Panc1 (cell line): ENCODE results near the gene RNF130. TPM values are rescaled to one million over a fixed set of nuclear protein-coding genes. Genes with fewer than 3 reads are reported as not detected.

Experiments used
- ATAC-seq: fragments of 200-7000 bp; cut with Tn5 transposase; 2 replicates; pipeline ENCODE4 v1.9.1; 2020; ENCODE audit warnings: mild to moderate bottlenecking, moderate library complexity
- BruUV-seq: library from RNA; stranded (reverse); fragments of 400-500 nt; replicated peaks from 2 replicates; lab custom pipeline; 2021; lab: Mats Ljungman, UMichigan
- CTCF ChIA-PET: fragments of 300-600 bp; sonication (Branson Sonifier 250); formaldehyde crosslinking; loops from one replicate; lab custom pipeline; 2022; ENCODE audit warnings: antibody characterized with exemption; lab: Charles Lee
- POLR2A ChIA-PET: fragments of 300-600 bp; sonication (Branson Sonifier 250); formaldehyde crosslinking; loops from one replicate; lab custom pipeline; 2022; ENCODE audit warnings: antibody characterized with exemption; lab: Charles Lee
- DNase-seq: peaks from one replicate; pipeline ENCODE4 v3.0.0-alpha.2; 2010; ENCODE audit warnings: low read depth, low spot score
- H3K27ac ChIP-seq: 2 replicates; pipeline ENCODE4 v1.5.1; 2011; ENCODE audit warnings: mild to moderate bottlenecking, low read length, inconsistent platforms
- H3K27me3 ChIP-seq: fragments of 200-500 bp; sonication (Bioruptor generic); 2 replicates; pipeline ENCODE4 v1.6.0; 2014; ENCODE audit warnings: low read length, inconsistent platforms; ENCODE audit not compliant: control insufficient read depth, insufficient read depth
- H3K36me3 ChIP-seq: fragments of 200-500 bp; sonication (Bioruptor generic); 2 replicates; pipeline ENCODE4 v1.5.1; 2014; ENCODE audit warnings: inconsistent platforms, mild to moderate bottlenecking, low read length, moderate library complexity; ENCODE audit not compliant: control insufficient read depth, insufficient read depth
- H3K4me1 ChIP-seq: 2 replicates; pipeline ENCODE4 v1.5.1; 2011; ENCODE audit warnings: inconsistent platforms, mild to moderate bottlenecking, low read length, moderate library complexity; ENCODE audit not compliant: control insufficient read depth, insufficient read depth
- H3K4me3 ChIP-seq, 2 experiments: 2 replicates each; pipeline ENCODE4 v1.5.1; 2011 to 2012; ENCODE audit warnings: low read depth in 2 of 2, low read length in 2 of 2, mild to moderate bottlenecking in 2 of 2, inconsistent platforms in 1 of 2, moderate library complexity in 1 of 2
- H3K9me3 ChIP-seq: fragments of 200-500 bp; sonication (Bioruptor generic); 2 replicates; pipeline ENCODE4 v1.5.1; 2014; ENCODE audit warnings: low read depth, mild to moderate bottlenecking, inconsistent platforms, low read length, moderate library complexity; ENCODE audit not compliant: control insufficient read depth, insufficient read depth
- CTCF ChIP-seq: fragments of 450-650 bp; IDR thresholded peaks from 2 replicates; pipeline ENCODE4 v1.5.1; 2017; ENCODE audit warnings: mild to moderate bottlenecking
- POLR2AphosphoS5 ChIP-seq: IDR thresholded peaks from 2 replicates; pipeline ENCODE4 v1.6.1; 2012; ENCODE audit warnings: mild to moderate bottlenecking, low read depth, low read length, moderate library complexity
- REST ChIP-seq, 2 experiments: IDR thresholded peaks; 2 replicates each; pipeline ENCODE4 v1.6.1; 2011 to 2012; ENCODE audit warnings: low read depth in 2 of 2, control low read depth in 1 of 2, low read length in 1 of 2, mild to moderate bottlenecking in 1 of 2, moderate library complexity in 1 of 2; ENCODE audit not compliant: insufficient read depth in 1 of 2
- SIN3A ChIP-seq: IDR thresholded peaks from 2 replicates; pipeline ENCODE4 v1.6.1; 2012; ENCODE audit warnings: low read depth, mild to moderate bottlenecking, low read length, moderate library complexity, borderline replicate concordance; ENCODE audit not compliant: insufficient read depth
- TCF7L2 ChIP-seq: IDR thresholded peaks from 2 replicates; pipeline ENCODE4 v1.6.1; 2011; ENCODE audit warnings: mild to moderate bottlenecking, low read depth, low read length, inconsistent platforms
- in situ Hi-C: cut with HindIII; loops from 2 replicates; pipeline ENCODE4 v1.10.0; 2016; ENCODE audit warnings: low sequenced_read_pairs, low pct_unique_long_range_greater_than_20kb
- intact Hi-C: fragments of 100-400 bp; cut with micrococcal nuclease; formaldehyde crosslinking; loops from one replicate; pipeline ENCODE4 v1.10.0; 2022; ENCODE audit not compliant: unreplicated experiment
- total RNA-seq: library from RNA; stranded (reverse); gene quantifications from one replicate; pipeline ENCODE4 v1.2.1, GENCODE V29; 2021; ENCODE audit not compliant: unreplicated experiment

Gene RNF130
- total RNA-seq, 1 experiment from 2014 or later, result 73.1 TPM

GRCh38 chr5:180096616-180097015 lies 25.1 kb upstream of the RNF130 start:
- no peak for TF ChIP-seq SIN3A
- TF ChIP-seq REST (IDR thresholded peaks at IDR 0.05; ENCODE audit: insufficient read depth in 1 of 2, low read depth in 2 of 2, low read length in 1 of 2), result no peak
- no peak for TF ChIP-seq TCF7L2
- no peak for TF ChIP-seq CTCF
- no peak for TF ChIP-seq POLR2AphosphoS5
- Histone ChIP-seq H3K9me3 (no peaks in the 10 kb centered on the region), H3K27ac (no peak overlapping the region), H3K36me3 (no peaks in the 10 kb centered on the region), H3K4me1 (no peaks in the 10 kb centered on the region), H3K27me3 (no peaks in the 10 kb centered on the region), H3K4me3 (no peak overlapping the region)
- ATAC-seq (no peak), DNase-seq (no peak)
- intact Hi-C loops (loop anchor here (10.0 kb wide), 1 partner anchor 242 kb away; the partner anchor contains the start of gene MRNIP), in situ Hi-C loops (no loop called here)
- POLR2A ChIA-PET, result no interaction called here
- CTCF ChIA-PET, result no interaction called here
- no TSS peak for BruUV-seq

GRCh38 chr5:180095545-180095944 lies 24.0 kb upstream of the RNF130 start:
- Histone ChIP-seq H3K36me3 (no peaks in the 10 kb centered on the region), H3K27ac (no peak overlapping the region), H3K4me1 (peaks cover 6% of the 10 kb centered on the region; the same call in 1 of the 2 replicates), H3K9me3 (no peaks in the 10 kb centered on the region), H3K4me3 (no peak overlapping the region), H3K27me3 (no peaks in the 10 kb centered on the region)
- TF ChIP-seq SIN3A, result no peak
- TF ChIP-seq CTCF, result no peak
- no peak for TF ChIP-seq TCF7L2
- no peak for TF ChIP-seq POLR2AphosphoS5
- TF ChIP-seq REST (IDR thresholded peaks at IDR 0.05; ENCODE audit: insufficient read depth in 1 of 2, low read depth in 2 of 2, low read length in 1 of 2), result no peak
- ChIA-PET POLR2A (no interaction called here), CTCF (no interaction called here)
- BruUV-seq, result no TSS peak
- intact Hi-C loops, result loop anchor here (10.0 kb wide), 1 partner anchor 241 kb away; the partner anchor contains the start of gene MRNIP
- DNase-seq (no peak), ATAC-seq (no peak)
- in situ Hi-C loops, result no loop called here
